Cerebellar nuclear complex (tissue), 1 donor: Measurements from ENCODE around the gene LY6G5B.

Experiments used
- DNase-seq, 2 experiments: peaks; one replicate each; lab custom pipeline; 2025; lab: John Stamatoyannopoulos, UW

Gene LY6G5B

GRCh38 chr6:31715022-31715958, 45.5 kb downstream of the LY6G5B start, which contains the start of gene LY6G6D:
LY6G6D (plus strand) TSS chr6:31715348; CDS start chr6:31715356, 8 bp downstream.
- no peak for DNase-seq

- DNase-seq = no peak
Measured at GRCh38 chr6:31717499-31718222, 47.9 kb downstream of the LY6G5B start.

GRCh38 chr6:31718265-31718664, 48.5 kb downstream of the LY6G5B start:
- DNase-seq = no peak

GRCh38 chr6:31719001-31719400, 49.2 kb downstream of the LY6G5B start:
- DNase-seq = no peak

GRCh38 chr6:31720196-31720770, 50.5 kb downstream of the LY6G5B start:
- DNase-seq = no peak

GRCh38 chr6:31721351-31722020, 51.7 kb downstream of the LY6G5B start, which contains the start of gene LY6G6C:
LY6G6C (minus strand) TSS chr6:31721746; CDS start chr6:31721679, 67 bp downstream.
- DNase-seq = no peak

- DNase-seq = no peak
Measured at GRCh38 chr6:31722173-31722572, 52.4 kb downstream of the LY6G5B start.
